ENCODE data around the gene BLACAT1.

BLACAT1 gene

GRCh38 chr1:205466595-205467220 lies 10.9 kb upstream of the BLACAT1 start:
- Histone ChIP-seq H3K27ac (replicated peaks) (no peak overlapping the region), H3K4me3 (replicated peaks; ENCODE audit: insufficient read depth, low read length) (no peak overlapping the region), H3K27me3 (ENCODE audit: insufficient read depth, poor library complexity, severe bottlenecking) (peaks cover 7% of the 10 kb centered on the region)
- no peak for DNase-seq (ENCODE audit: low read depth in 1 of 2, low spot score in 1 of 2)
- TF ChIP-seq POLR2AphosphoS5 (IDR thresholded peaks at IDR 0.05; ENCODE audit: low read depth) (no peak), REST (IDR thresholded peaks at IDR 0.05; ENCODE audit: insufficient replicate concordance, low read depth) (no peak), GABPA (IDR thresholded peaks at IDR 0.05; ENCODE audit: low read depth) (no peak), CTCF (IDR thresholded peaks at IDR 0.05; ENCODE audit: insufficient read depth, low read length) (no peak), SPI1 (IDR thresholded peaks at IDR 0.05; ENCODE audit: borderline replicate concordance, low read depth) (no peak)

GRCh38 chr1:205465392-205465791 lies 9.5 kb upstream of the BLACAT1 start:
- no peak for DNase-seq (ENCODE audit: low read depth in 1 of 2, low spot score in 1 of 2)
- no peak overlapping the region for H3K4me3 ChIP-seq (replicated peaks; ENCODE audit: insufficient read depth, low read length)
- no peak overlapping the region for H3K27ac ChIP-seq (replicated peaks)
- TF ChIP-seq POLR2AphosphoS5 (IDR thresholded peaks at IDR 0.05; ENCODE audit: low read depth) (no peak), REST (IDR thresholded peaks at IDR 0.05; ENCODE audit: insufficient replicate concordance, low read depth) (no peak)
- peaks cover 9% of the 10 kb centered on the region for H3K27me3 ChIP-seq (ENCODE audit: insufficient read depth, poor library complexity, severe bottlenecking)

- TF ChIP-seq CTCF (IDR thresholded peaks at IDR 0.05; ENCODE audit: insufficient read depth, low read length) (no peak), REST (IDR thresholded peaks at IDR 0.05; ENCODE audit: insufficient replicate concordance, low read depth) (peak; percentile 96)
- Histone ChIP-seq H3K4me3 (replicated peaks; ENCODE audit: insufficient read depth, low read length) (no peak overlapping the region), H3K27ac (replicated peaks) (no peak overlapping the region), H3K27me3 (ENCODE audit: insufficient read depth, poor library complexity, severe bottlenecking) (peaks cover 41% of the 10 kb centered on the region)
- peak in 1 of 2 experiments; percentile 27 for DNase-seq (ENCODE audit: low read depth in 1 of 2, low spot score in 1 of 2)
Observed at GRCh38 chr1:205458777-205459566, 3.1 kb upstream of the BLACAT1 start.

Measured in HL-60 (cell line).